HG03025 (cell line): Measurements from ENCODE around the gene CPNE8.

Source experiments
- ATAC-seq: cut with Tn5 transposase; IDR thresholded peaks from one replicate; pipeline ENCODE4 v1.9.1; 2021; ENCODE audit warnings: mild to moderate bottlenecking, moderate library complexity; ENCODE audit not compliant: unreplicated experiment, low FRiP score

Gene CPNE8

DNA sequence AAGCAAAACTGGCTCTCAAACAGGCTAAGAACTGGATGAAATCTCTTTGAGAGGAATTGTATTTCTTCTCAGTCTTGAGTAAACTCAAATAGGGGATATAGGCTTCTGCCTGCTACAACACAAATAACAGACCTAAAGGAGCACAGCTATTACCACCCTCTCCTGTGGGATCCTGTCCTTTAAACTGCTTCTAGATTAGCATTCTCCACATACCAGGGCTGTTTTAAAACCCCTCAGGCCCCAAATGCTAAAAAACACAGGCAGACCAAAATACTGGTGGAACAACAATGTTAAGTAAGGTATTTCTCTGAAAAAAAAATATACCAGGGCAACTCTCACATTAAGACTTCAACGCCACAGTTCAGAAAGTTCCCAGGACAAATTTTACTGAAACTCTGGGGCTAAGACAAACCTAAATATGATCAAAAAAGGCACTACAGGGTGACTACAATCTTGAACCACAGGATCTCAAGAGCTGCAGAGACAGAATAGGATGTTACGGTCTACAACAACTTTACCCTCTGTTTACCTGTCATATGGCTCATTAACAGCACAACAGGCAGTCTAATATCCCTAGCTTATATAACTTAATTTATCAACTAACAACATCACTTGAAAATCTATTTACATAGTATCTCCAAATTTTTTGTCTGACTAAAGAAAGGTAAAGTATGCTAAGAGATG, 7.2 kb downstream of the CPNE8 start:
- no peak for ATAC-seq

DNA sequence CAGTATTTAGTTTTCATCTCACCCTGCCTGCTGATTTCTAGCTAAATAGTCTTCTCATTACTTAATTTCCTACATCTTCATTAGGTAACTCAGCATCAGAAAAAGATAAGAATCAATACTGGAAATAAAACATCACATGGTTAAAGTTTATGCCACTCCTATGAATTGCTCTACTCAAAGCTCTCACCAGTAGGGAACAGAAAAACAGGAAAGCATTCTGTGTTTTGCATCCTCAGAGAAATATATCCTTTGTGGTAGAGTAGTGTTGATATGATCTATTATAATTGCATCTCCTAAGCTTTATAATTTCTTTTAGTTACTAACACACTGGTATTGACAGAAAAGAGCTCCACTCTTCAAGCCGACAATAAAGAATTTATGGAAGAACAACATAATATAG, 9.9 kb downstream of the CPNE8 start:
- no peak for ATAC-seq

DNA sequence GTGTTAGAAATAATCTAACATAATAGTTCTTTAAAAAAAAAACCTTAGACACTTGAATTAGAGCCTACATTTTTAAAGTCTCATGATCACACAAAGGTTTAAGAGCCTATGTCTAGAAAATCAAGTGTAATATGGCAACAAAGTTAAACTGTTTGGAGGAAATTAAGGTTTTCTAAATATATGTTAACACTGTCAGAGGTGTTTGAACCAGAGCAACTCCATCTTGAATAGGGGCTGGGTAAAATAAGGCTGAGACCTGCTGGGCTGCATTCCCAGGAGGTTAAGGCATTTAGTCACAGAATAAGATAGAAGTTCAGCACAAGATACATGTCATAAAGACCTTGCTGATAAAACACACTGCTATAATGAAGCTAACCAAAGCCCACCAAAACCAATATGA, 12.4 kb downstream of the CPNE8 start:
- ATAC-seq: no peak

DNA sequence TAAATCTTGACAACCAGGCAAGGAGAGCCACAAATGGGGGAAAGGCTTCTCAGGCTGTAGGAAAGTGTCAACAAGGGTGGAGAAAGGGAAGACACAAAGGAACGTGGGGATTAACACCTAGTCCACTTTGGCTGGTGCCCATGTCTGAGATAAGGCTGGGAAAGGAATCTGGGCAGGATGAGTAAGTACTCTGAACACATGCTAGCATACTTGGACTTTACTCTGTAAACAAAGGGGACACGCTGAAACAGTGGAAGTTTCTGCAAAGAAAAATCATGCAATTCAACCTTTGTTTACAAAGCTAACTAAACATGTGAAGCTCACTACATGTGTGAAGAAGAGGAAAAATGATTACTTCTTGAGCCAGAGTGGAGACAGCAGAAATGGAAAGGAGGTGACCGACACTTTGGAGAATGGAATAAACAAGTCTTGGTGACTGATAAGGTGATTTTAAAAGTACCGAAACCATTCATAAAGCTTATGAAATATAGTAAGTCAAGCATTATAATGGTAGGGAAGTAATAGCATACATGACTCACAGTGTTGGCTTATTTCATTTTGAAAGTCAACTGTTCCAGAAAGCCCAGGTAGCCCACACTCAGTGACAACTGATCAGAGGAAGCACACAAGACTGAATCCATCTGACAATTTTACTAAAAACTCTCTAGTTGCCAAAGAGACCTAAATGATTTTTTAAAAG, 13.2 kb downstream of the CPNE8 start:
- no peak for ATAC-seq

DNA sequence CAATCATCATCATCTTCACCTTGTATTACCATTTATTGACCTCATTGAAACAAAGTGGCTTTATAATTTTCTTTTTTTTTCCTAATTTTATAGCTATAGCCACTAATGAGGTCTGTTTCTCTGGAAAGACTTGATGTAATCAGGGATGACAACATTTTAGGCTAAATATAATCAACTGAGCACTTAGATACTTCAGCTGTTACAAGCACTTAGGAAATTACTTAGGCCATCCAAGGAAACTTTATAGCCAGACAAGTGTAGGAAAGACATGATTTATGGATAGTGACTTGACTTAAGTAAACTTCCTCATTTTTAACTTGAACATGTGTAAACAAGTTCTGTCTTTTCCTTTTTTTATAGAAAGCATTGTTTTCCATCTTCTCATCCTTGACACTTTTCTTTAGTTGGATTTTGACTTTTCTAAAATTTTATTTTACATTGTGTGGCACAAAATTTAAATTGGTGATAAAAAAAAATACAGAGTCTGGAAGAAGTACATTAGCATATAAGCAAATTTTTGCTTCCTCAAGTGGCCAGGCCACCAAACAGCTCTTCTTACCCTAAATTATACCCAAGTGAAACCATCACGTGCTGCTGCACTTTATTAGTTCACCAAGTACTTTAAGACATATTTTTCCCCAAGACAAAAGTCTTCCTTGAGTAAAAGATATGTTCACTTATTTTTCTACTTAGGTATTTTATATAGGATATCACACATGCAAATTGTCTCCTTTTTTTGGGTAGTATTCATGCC, 15.1 kb downstream of the CPNE8 start:
- ATAC-seq: no peak

DNA sequence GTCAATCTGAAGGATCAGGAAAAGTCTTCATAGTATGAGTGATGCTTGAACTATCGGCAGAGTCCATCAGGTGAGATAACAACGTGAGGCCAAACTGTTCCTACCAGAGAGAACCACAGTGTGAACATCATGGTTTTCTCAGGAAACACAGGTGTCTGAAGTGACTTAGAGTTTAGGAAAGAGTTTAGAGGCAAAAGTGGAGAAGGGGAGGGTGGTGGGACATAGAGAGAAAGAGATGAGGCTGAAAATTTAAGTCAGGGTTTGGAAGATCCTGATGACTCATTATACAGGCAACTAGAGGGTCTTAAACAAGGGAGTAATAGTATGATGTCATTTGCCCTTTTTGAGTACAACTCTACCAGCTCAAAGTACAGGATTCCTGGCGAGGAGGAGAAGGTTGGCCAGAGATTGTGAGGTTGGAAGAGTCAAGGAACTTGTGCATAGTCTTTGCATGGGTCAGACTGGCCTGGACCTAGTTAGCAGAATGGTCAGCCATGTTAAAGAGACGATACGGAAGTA, 16.0 kb downstream of the CPNE8 start:
- no peak for ATAC-seq

DNA sequence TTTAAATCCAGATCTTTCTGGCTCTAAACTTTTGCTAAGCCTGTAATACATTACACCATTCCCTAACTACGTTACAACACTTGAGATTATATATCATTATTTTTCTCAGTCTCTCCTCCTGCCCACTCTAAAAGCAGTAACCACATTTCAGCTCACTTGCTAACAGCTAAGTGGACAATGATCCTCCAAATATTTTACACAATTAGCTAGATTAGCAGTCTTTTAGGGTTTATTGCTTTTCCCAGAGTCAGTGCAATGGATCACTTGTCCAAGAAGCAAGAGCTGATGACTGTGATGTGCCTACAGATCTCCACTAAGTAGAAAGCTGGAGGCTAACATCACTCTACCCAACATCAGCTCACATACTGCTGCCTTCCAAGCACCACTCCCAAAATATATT, 17.6 kb downstream of the CPNE8 start:
- no peak for ATAC-seq

DNA sequence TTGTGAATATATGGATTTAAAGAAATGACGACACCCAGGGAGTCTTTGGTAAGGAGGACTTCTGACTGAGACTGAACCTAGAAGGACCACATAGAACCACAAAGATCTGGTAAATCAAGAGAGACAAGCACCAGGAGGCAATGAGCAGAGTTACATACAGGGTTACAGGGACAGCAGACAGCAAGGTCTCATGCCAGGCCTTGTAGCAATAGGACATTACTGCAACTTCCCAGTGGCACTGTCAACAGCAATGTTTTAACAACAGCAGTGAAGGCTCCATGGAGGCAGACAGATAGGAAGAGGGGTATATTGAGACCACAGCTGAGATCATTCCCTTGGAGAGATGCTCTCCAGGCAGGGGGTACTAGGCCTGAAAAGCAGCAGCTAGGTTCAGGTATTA, 18.5 kb downstream of the CPNE8 start:
- no peak for ATAC-seq

DNA sequence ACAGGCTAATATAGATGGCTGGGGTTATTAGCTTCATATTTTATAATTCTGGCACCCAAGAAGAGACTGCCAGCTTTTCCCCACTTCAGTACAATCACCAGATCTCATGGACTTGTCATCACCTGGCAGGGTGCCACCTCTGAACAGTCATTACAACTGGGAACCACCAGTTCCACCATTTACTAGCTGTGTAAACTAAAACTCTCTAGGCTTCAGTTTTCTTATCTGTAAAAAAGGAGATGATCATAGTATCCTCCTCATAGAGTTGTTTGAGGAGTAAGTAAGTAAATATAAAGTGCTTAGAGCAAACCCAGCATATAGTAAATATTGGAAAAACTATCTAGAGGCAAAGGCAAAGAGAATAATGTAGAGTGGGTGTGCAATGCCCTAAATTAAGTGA, 19.3 kb downstream of the CPNE8 start:
- no peak for ATAC-seq

DNA sequence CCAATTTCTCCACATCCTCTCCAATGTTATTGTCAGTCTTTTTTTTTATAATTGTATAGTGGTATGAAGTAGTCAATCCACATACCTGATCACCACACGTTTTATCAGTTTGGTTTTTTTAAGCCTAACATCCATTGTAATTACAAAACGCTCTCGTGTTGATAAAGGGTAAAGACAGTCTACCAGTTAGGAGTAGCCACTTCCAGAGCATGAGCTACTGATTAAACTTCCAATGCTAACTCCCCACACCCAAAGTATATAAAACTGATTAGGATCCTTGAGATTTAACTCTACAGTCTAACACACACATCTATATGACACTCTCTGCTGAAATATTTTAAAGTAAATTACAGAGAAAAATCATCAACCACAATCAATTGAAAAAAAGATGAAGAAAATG, 20.7 kb downstream of the CPNE8 start:
- no peak for ATAC-seq

DNA sequence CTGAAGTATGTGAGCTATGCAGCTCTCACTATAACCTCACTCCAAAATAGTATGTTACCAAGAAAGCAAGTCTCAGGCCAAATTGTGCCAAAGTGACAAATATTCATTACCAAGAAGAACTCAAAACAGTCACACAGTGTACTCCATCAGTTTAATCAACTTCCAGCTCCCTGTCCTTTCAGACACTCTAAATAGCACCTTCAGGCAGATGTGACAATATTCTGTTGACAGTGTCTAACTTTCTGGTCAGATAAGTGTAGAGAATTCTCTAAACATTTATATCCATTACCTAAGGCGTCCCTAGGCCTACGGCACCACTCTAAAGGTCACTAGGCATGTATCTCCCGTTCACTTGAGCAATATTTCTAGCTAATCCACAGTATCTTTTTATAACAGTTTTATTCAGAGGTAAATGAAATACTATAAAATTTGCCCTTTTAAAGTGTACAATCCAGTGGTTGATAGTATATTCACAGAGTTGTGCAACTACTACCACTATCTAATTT, 21.7 kb downstream of the CPNE8 start:
- no peak for ATAC-seq

DNA sequence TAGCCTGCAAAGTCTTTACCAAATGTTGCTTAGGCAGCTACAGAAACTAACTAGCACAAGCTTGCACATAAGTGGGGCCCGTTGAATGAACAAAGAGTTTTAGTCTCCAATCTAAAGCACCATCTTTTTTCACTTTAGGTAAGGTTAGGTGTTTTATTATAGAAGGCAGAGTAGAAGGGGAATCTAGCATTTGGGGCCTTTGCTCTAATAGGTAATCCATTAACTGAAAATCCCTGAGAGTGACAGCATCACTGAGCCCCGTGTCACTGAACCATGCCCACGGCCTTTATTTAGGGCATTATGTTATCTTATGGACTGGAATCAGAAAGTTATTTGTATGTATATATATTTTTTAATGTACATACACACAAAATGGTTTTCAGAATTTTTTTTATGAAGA, 25.1 kb downstream of the CPNE8 start:
- no peak for ATAC-seq

DNA sequence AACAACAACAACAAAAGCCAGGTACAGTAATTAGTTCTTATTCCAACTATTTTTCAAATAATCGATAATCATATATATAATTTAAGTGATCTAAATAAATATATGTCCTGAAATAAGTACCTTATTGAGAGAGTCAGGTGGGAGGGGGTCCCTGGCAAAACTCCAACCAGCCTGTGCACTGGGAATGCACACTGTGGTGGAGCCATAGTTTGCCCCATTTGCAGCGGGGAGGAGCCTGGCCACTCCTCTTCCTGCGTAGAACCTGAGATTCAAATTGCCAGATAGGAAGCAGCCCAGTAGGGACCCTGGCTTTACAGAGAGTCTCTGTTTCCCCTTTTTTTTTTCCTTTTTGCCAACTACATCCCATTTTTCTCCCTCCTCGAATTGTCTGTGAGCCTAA, 26.4 kb downstream of the CPNE8 start:
- no peak for ATAC-seq

DNA sequence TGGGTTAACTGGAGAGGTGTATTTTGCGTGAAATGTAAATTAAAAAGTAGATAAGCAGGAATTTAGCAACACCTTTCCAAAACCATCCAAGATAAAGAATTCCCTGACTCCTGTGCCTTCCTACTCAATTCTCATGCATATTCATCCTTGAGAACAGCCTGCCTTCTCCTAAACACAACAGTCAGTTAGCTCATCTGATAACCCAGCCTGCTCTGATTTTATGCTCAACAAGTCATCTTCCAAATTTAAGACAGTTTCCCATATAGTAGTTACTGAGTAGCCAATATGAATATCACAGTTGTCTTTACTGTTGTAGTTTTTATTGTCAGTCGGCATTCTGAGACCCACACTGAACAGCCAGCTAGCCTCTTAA, 27.1 kb downstream of the CPNE8 start:
- no peak for ATAC-seq

DNA sequence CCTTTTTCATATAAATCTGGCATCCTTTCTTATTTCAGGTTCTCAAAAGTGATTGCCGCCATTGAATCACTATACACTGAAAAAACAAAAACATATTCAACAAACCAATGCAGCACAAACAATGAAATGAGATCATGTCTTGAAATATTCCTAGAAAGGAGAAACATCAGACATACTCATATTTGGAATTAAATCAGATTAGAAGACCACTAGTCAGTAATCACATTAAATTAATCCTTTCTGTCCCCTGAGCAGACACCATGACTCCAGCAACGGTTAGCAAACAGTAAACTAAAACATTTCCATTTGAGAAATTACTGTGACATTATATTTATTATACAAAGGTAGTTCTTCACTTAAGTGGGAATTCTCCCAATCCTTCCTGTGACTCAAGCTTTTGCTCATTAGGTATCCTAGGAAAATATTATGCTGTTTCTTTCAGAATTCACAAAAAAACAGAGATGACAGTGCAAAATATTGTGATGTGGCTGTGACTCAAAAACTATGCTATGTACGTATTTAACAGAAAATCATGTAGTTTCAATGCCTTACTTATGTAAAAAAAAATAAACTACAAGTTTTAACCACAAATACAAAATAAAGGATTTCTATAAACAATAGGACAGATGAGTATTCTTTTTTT, 29.7 kb downstream of the CPNE8 start:
- ATAC-seq: no peak

DNA sequence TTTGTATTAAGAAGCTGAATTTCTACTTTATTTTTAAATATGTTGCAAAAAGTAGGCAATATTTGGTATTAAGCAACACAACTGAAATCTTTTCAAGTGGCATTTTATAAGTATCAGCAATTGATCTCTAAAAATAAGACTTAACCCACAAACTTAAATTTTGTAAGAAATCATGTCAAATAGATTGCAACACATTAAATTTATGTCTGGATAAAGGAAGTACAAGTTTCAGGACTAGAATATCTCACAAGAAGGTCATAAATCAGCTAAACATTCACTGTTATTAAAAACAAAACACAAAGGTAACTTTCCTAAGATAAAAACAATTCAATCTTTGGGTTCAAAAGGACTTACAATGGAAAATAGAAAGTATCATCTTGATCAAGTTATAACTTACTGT, 32.8 kb downstream of the CPNE8 start:
- ATAC-seq: no peak

DNA sequence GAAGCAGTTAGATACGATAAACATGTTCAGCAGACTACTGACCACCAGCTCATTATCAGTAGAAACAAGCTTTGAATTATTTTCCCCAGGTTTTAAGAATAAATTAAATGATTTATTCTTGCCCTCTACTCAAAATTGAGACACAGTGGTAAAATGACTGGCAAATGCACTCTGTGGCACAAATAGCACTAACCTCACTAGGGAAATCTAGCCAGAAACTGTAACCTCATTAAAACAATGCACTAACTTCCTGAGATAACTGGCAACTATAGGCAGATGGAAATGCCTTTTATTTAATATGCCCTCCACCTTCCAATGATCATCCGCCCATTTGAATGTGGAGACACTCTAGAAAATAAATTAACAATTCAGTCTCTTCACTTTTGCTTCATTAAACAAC, 33.2 kb downstream of the CPNE8 start:
- ATAC-seq: no peak

DNA sequence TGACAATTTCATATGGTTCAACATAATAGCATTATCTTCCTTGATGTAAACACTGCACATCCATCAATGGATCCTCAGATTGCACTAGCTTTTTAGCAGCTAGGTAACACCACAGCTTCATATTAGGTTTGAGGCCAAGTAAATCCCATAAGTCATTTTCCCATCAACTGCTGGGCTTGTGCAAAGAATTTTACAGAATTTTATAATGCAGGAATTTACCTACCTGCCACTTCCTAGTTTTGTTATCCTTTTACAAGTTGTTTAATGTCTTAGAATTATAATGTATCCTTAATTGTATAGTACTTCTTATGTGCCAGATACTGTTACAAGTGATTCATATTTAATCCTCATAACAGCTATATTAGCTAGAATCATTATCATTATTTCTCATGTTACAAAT, 36.4 kb downstream of the CPNE8 start:
- no peak for ATAC-seq

DNA sequence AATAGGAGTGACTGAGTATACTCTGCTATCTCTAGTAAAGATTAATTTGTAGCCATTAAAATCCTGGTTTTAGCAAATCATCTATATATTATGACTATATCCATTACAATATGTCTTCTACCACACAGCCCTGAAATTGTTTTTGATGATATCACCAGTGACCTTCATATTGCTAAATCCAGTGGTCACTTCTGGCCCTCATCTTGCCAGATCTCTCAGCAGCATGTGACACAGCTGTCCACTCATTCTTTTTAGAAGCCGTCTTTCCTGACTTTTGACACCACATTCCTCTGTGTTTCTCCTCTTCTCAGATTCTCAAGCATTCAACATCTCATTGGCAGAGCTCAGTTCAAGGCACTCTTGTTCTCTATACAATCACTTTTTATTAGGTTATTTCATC, 54.9 kb downstream of the CPNE8 start:
- no peak for ATAC-seq

DNA sequence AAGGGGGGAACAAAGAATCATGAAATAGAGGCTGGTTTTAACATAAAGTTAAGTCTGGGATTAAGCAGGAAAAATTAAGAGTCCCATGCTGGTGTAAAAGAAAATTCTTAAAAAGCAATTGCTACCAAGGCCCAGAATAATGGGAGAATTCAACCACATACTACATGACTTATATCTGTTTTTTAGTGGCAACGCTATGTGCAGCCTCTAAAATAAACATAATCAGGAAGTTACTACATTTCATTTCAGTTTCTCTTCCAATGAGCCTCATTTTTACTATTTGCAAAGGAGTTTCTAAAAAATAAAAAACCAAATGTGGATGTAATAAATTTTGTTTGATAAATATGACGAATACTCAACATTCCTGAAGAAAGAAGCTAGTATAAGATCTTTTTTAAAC, 58.1 kb downstream of the CPNE8 start:
- ATAC-seq: no peak

DNA sequence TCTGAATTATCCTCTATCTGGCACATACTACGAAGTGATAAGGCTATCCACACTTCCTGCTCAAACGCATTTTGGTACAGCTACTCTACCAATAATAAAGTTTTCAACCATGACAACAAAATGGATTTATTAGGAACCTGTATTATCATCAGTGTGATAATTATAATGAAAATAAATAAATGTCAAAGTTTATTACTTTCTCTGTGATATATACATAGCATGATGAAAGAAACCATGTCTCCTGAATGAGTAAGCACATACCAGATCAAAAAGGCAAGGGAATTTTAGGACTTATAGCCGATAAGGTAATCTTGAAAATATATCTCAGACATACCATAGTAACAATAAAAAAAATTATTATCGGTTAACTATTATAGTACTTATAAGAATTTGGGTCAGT, 61.1 kb downstream of the CPNE8 start:
- ATAC-seq: no peak
